ENCODE measurements around the gene PRDM15.

The PRDM15 gene

GRCh38 chr21:41760411-41760810, 118.7 kb downstream of the PRDM15 start:
- no peak for DNase-seq

GRCh38 chr21:41759926-41760325, 119.2 kb downstream of the PRDM15 start:
- DNase-seq: no peak

- no peak for DNase-seq
These were observed 119.8 kb downstream of the PRDM15 start for GRCh38 chr21:41759214-41759840.

- DNase-seq: no peak
These were observed 120.6 kb downstream of the PRDM15 start for GRCh38 chr21:41758550-41758949.

GRCh38 chr21:41755934-41756773, 123.0 kb downstream of the PRDM15 start:
- DNase-seq: no peak

GRCh38 chr21:41755258-41755933, 123.7 kb downstream of the PRDM15 start:
- DNase-seq: no peak

- DNase-seq: no peak
These were observed 124.7 kb downstream of the PRDM15 start for GRCh38 chr21:41754479-41754891.

- DNase-seq: no peak
These were observed 125.9 kb downstream of the PRDM15 start for GRCh38 chr21:41753006-41753898.

GRCh38 chr21:41752231-41752681, 126.9 kb downstream of the PRDM15 start:
- DNase-seq: no peak

- DNase-seq: no peak
These were observed 127.5 kb downstream of the PRDM15 start for GRCh38 chr21:41751611-41752011.

- DNase-seq: no peak
These were observed 128.5 kb downstream of the PRDM15 start for GRCh38 chr21:41750532-41751151.

- no peak for DNase-seq
These were observed 129.1 kb downstream of the PRDM15 start for GRCh38 chr21:41750051-41750450.

- DNase-seq: no peak
These were observed 129.9 kb downstream of the PRDM15 start for GRCh38 chr21:41749286-41749685.

Measured in stimulated activated naive CD4-positive, alpha-beta T cell treated with Interleukin-2 at 50 U/mL for 16 hours (primary cell).